H1 (cell line): Measurements from ENCODE around the gene DENND5B.

Experiments used
- CREB1 ChIP-seq: IDR thresholded peaks from 2 replicates; pipeline ENCODE4 v1.6.1; 2012; ENCODE audit warnings: inconsistent platforms
- EGR1 ChIP-seq: IDR thresholded peaks from 2 replicates; pipeline ENCODE4 v1.6.1; 2011; ENCODE audit warnings: low read depth, low read length, borderline replicate concordance
- EZH2 ChIP-seq: fragments of 200-600 bp; sonication (generic); IDR thresholded peaks from 2 replicates; pipeline ENCODE4 v1.7.1; 2012; ENCODE audit warnings: low read depth, mild to moderate bottlenecking, moderate library complexity, low read length, inconsistent platforms; ENCODE audit not compliant: severe bottlenecking
- GTF2F1 ChIP-seq: IDR thresholded peaks from 2 replicates; pipeline ENCODE4 v1.6.1; 2012; ENCODE audit warnings: low read depth, low read length, improper control_type of control experiment, borderline replicate concordance
- JUN ChIP-seq: IDR thresholded peaks from 2 replicates; pipeline ENCODE4 v1.6.1; 2011; ENCODE audit warnings: low read depth, mild to moderate bottlenecking, improper control_type of control experiment, low read length
- KDM5A ChIP-seq: fragments of 200-600 bp; IDR thresholded peaks from 2 replicates; pipeline ENCODE4 v1.7.1; 2012; ENCODE audit warnings: mild to moderate bottlenecking, low read length, inconsistent platforms, mixed read lengths
- RNF2 ChIP-seq: fragments of 200-900, 300-1000 bp; sonication (generic); IDR thresholded peaks from 2 replicates; pipeline ENCODE4 v1.7.1; 2016; ENCODE audit warnings: borderline replicate concordance, low read depth, mild to moderate bottlenecking, antibody characterized with exemption, low read length; ENCODE audit not compliant: poor library complexity, severe bottlenecking; ENCODE audit errors: missing control alignments
- SRF ChIP-seq: IDR thresholded peaks from 2 replicates; pipeline ENCODE4 v1.6.1; 2011; ENCODE audit warnings: mild to moderate bottlenecking, low read depth, low read length, moderate library complexity
- TCF12 ChIP-seq: IDR thresholded peaks from 2 replicates; pipeline ENCODE4 v1.6.1; 2011; ENCODE audit warnings: low read depth, mild to moderate bottlenecking, low read length
- USF2 ChIP-seq: IDR thresholded peaks from 2 replicates; pipeline ENCODE4 v1.6.1; 2011; ENCODE audit warnings: low read length, improper control_type of control experiment
- ZNF274 ChIP-seq: IDR thresholded peaks from 2 replicates; pipeline ENCODE4 v1.7.0; 2012; ENCODE audit warnings: low read length, borderline replicate concordance; ENCODE audit errors: extremely low read depth

GRCh38 chr12:31471051-31471450 is 119.9 kb downstream of the DENND5B start:
- no peak for TF ChIP-seq EGR1
- no peak for TF ChIP-seq TCF12
- no peak for TF ChIP-seq CREB1
- no peak for TF ChIP-seq SRF
- no peak for TF ChIP-seq EZH2
- no peak for TF ChIP-seq JUN
- TF ChIP-seq USF2: no peak
- no peak for TF ChIP-seq ZNF274
- TF ChIP-seq KDM5A: no peak
- TF ChIP-seq GTF2F1: no peak
- no peak for TF ChIP-seq RNF2
